ENCODE results near the gene SMIM17.

Gene SMIM17

DNA sequence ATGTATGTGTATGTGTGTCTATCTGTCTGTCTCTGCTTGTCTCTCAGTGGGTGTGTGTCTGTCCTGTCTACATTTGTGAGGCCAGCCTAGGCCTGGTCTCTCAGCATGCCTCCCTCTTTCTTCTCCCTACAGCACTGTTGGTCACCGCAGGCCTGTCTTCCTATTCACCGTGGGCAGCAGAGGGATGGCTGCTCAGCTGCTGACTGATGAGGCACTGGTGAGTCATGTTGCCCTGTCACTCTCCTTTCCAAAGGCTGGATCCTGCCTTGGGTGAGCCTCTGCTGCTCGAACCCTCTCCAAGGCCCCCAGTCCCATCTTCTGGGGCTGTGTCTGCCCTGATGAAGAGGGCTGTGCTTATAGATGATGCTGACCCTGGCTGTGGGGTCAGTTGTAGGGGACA, 41.6 kb upstream of the SMIM17 start:
- TF ChIP-seq, protein P1, sequence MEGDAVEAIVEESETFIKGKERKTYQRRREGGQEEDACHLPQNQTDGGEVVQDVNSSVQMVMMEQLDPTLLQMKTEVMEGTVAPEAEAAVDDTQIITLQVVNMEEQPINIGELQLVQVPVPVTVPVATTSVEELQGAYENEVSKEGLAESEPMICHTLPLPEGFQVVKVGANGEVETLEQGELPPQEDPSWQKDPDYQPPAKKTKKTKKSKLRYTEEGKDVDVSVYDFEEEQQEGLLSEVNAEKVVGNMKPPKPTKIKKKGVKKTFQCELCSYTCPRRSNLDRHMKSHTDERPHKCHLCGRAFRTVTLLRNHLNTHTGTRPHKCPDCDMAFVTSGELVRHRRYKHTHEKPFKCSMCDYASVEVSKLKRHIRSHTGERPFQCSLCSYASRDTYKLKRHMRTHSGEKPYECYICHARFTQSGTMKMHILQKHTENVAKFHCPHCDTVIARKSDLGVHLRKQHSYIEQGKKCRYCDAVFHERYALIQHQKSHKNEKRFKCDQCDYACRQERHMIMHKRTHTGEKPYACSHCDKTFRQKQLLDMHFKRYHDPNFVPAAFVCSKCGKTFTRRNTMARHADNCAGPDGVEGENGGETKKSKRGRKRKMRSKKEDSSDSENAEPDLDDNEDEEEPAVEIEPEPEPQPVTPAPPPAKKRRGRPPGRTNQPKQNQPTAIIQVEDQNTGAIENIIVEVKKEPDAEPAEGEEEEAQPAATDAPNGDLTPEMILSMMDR (IDR thresholded peaks at IDR 0.05; ENCODE audit: insufficient read depth, low read depth, low read length, missing control alignments): no peak
- no peak overlapping the region for H3K4me3 ChIP-seq (ENCODE audit: low read depth, low read length)
- DNase-seq (ENCODE audit: low read depth): no peak

- TF ChIP-seq, protein P1 (IDR thresholded peaks at IDR 0.05; ENCODE audit: insufficient read depth, low read depth, low read length, missing control alignments): no peak
- no peak for DNase-seq (ENCODE audit: low read depth)
- H3K4me3 ChIP-seq (ENCODE audit: low read depth, low read length): no peak overlapping the region
These were observed 39.1 kb upstream of the SMIM17 start for GRCh38 chr19:56603829-56604228.

GRCh38 chr19:56608274-56608964, 34.5 kb upstream of the SMIM17 start:
- DNase-seq (ENCODE audit: low read depth): no peak
- H3K4me3 ChIP-seq (ENCODE audit: low read depth, low read length): no peak overlapping the region
- TF ChIP-seq, protein P1 (IDR thresholded peaks at IDR 0.05; ENCODE audit: insufficient read depth, low read depth, low read length, missing control alignments): no peak

DNA sequence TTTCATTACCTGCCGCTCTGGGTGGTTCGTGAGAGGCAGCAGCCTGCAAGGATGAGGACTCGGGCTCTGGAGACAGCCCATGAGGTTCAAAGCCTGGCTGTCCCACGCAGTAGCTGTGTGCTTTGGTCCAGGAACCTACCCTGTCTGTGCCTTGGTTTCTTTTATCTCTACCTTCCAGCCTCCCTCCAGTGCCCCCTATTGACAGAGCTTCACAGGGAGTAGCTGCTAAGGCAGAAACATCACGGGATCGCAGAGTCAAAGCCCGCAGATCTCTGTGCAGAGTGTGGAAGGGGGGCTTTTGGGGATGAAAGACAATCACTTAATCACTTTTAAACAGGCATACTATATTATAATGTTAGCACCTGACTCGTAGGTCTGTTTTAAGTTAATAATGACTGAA, 31.7 kb upstream of the SMIM17 start:
- DNase-seq (ENCODE audit: low read depth): no peak
- TF ChIP-seq, protein P1 (IDR thresholded peaks at IDR 0.05; ENCODE audit: insufficient read depth, low read depth, low read length, missing control alignments): no peak
- no peak overlapping the region for H3K4me3 ChIP-seq (ENCODE audit: low read depth, low read length)

GRCh38 chr19:56612737-56613136, 30.2 kb upstream of the SMIM17 start:
- TF ChIP-seq, protein P1 (IDR thresholded peaks at IDR 0.05; ENCODE audit: insufficient read depth, low read depth, low read length, missing control alignments): no peak
- DNase-seq (ENCODE audit: low read depth): no peak
- H3K4me3 ChIP-seq (ENCODE audit: low read depth, low read length): no peak overlapping the region

- H3K4me3 ChIP-seq (ENCODE audit: low read depth, low read length): no peak overlapping the region
- DNase-seq (ENCODE audit: low read depth): no peak
- TF ChIP-seq, protein P1 (IDR thresholded peaks at IDR 0.05; ENCODE audit: insufficient read depth, low read depth, low read length, missing control alignments): no peak
These were observed 29.3 kb upstream of the SMIM17 start for GRCh38 chr19:56613639-56614038.

DNA sequence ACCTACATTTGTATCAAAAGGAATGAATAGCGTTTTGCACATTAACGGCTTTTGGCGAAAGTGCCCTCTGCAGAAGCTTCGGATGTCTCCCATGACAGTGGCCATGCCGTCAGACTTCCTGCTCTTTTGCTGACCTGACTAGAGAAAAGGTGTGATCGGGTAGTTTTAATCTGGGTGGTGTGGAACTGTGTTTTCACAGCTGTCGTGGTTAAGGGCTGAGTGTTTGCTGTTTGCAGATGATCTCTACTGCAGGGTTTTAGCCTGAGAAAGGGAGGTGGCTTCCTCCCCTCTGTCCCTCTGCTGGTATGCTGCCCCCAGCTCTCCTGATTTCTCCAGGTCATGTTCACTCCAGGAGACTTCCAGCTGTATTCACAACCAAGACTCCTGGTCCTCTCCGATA, 25.4 kb upstream of the SMIM17 start:
- DNase-seq (ENCODE audit: low read depth): no peak
- TF ChIP-seq, protein P1 (IDR thresholded peaks at IDR 0.05; ENCODE audit: insufficient read depth, low read depth, low read length, missing control alignments): no peak
- H3K4me3 ChIP-seq (ENCODE audit: low read depth, low read length): no peak overlapping the region
